AG10803 (cell line): Measurements from ENCODE around the gene ADARB1.
A peak's percentile ranks its signal among the peaks of the same experiment; 100 is the strongest.

Experiments used
- DNase-seq: peaks from one replicate; pipeline ENCODE4 v3.0.0; 2010; ENCODE audit warnings: low read depth
- H3K4me3 ChIP-seq: 2 replicates; pipeline ENCODE4 v1.5.1; 2011; ENCODE audit warnings: mild to moderate bottlenecking, low read length, control low read depth
- CTCF ChIP-seq: conservative IDR thresholded peaks from 2 replicates; pipeline ENCODE4 v1.5.1; 2011; ENCODE audit warnings: mild to moderate bottlenecking, low read length, control low read depth, inconsistent platforms

ADARB1 gene

GRCh38 chr21:45048026-45048698 is 26.2 kb upstream of the ADARB1 start:
- TF ChIP-seq CTCF = no peak
- peak; percentile 48 for DNase-seq
- H3K4me3 ChIP-seq = no peak overlapping the region

GRCh38 chr21:45048968-45049367 is 25.4 kb upstream of the ADARB1 start:
- H3K4me3 ChIP-seq = no peak overlapping the region
- DNase-seq = peak; percentile 79
- TF ChIP-seq CTCF = no peak

- no peak overlapping the region for H3K4me3 ChIP-seq
- no peak for DNase-seq
- no peak for TF ChIP-seq CTCF
Measured at GRCh38 chr21:45049714-45050344, 24.6 kb upstream of the ADARB1 start.

- peak; percentile 71 for DNase-seq
- H3K4me3 ChIP-seq = no peak overlapping the region
- TF ChIP-seq CTCF = no peak
Measured at GRCh38 chr21:45050345-45050796, 24.0 kb upstream of the ADARB1 start.

GRCh38 chr21:45050797-45051489 is 23.4 kb upstream of the ADARB1 start:
- peak; percentile 88 for DNase-seq
- no peak overlapping the region for H3K4me3 ChIP-seq
- TF ChIP-seq CTCF = no peak

GRCh38 chr21:45051580-45052434 is 22.6 kb upstream of the ADARB1 start:
- no peak for TF ChIP-seq CTCF

More at GRCh38 chr21:45051580-45052434, 22.6 kb upstream of the ADARB1 start:
- no peak overlapping the region for H3K4me3 ChIP-seq
- no peak for DNase-seq
